Gastrocnemius medialis (tissue), 4 donors: Measurements from ENCODE around the gene FANCE.

Experiments used
- POLR2A ChIP-seq, 2 donors: fragments of 450-650 bp; IDR thresholded peaks; one replicate each; pipeline ENCODE4 v1.6.1; 2017; ENCODE audit warnings: antibody characterized with exemption in 2 of 2, mild to moderate bottlenecking in 2 of 2, moderate library complexity in 2 of 2
- TF ChIP-seq, protein P1 (sequence below), 5 experiments: fragments of 450-650 bp in 3 of 5; fragments of 200-600 bp in 2 of 5; sonication (generic) in 2 of 5; IDR thresholded peaks in 4 of 5; conservative IDR thresholded peaks in 1 of 5; 1 replicate in 4 of 5; 2 replicates in 1 of 5; pipeline ENCODE4 v1.5.1; 2016 to 2019; ENCODE audit warnings: antibody characterized with exemption in 5 of 5, mild to moderate bottlenecking in 3 of 5, moderate library complexity in 3 of 5

DNA sequence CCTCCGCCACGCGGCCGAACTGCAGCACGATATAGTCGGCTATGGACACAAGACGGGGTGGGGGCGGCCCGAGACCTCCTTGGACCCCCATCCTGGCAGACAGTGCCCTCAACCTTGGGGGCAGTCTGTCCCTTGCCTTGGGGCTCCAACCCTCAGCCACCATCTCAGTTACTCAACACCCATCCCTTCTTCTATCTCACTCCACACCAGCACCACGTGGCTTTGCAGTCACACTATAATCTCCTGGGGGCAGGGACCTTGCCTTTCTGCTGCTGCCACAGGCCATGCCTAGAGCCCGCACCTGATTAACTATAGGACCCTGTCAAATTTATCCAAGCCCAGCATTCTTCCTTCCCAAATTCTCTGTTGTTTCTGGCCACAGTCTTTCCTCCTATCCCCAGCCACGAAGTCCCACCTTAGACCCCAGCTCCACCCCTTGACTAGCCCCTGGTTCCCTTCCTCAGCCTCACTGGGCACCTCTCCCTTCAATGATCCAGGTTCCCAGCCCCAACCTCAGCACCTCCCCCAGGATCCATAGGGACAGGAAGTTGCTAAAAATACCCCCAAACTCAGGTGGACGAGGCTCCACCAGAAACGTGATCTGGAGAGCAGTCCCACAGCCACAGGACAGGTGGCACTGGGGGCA, 46.4 kb downstream of the FANCE start:
- TF ChIP-seq, protein P1, sequence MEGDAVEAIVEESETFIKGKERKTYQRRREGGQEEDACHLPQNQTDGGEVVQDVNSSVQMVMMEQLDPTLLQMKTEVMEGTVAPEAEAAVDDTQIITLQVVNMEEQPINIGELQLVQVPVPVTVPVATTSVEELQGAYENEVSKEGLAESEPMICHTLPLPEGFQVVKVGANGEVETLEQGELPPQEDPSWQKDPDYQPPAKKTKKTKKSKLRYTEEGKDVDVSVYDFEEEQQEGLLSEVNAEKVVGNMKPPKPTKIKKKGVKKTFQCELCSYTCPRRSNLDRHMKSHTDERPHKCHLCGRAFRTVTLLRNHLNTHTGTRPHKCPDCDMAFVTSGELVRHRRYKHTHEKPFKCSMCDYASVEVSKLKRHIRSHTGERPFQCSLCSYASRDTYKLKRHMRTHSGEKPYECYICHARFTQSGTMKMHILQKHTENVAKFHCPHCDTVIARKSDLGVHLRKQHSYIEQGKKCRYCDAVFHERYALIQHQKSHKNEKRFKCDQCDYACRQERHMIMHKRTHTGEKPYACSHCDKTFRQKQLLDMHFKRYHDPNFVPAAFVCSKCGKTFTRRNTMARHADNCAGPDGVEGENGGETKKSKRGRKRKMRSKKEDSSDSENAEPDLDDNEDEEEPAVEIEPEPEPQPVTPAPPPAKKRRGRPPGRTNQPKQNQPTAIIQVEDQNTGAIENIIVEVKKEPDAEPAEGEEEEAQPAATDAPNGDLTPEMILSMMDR (IDR thresholded peaks at IDR 0.05 in 4 of 5, conservative IDR thresholded peaks at IDR 0.05 in 1 of 5), result no peak
- no peak for TF ChIP-seq POLR2A (IDR thresholded peaks at IDR 0.05)
